K562 (cell line): ENCODE data around the gene TRAPPC2B.

Experiments used
- MAFK ChIP-seq: IDR thresholded peaks from 2 replicates; pipeline ENCODE4 v1.6.1; 2011; ENCODE audit warnings: low read length, improper control_type of control experiment
- MYBL2 ChIP-seq, 2 experiments: fragments of 450-650 bp in 1 of 2; sonication (generic) in 1 of 2; formaldehyde crosslinking in 1 of 2; IDR thresholded peaks; 2 replicates each; pipeline versions ENCODE4 v1.6.1 to v1.8.1; 2017 to 2022; ENCODE audit warnings: borderline replicate concordance in 1 of 2, inconsistent platforms in 1 of 2, low read depth in 1 of 2, mild to moderate bottlenecking in 1 of 2, missing genetic modification reagents in 1 of 2, moderate library complexity in 1 of 2
- MYC ChIP-seq, 2 experiments: fragments of 250-450 bp in 1 of 2; sonication (Bioruptor Pico) in 1 of 2; IDR thresholded peaks; 2 replicates each; pipeline versions ENCODE4 v1.5.1 to v1.6.1; 2012 to 2021; ENCODE audit warnings: low read depth in 2 of 2, borderline replicate concordance in 1 of 2, improper control_type of control experiment in 1 of 2, low read length in 1 of 2, mild to moderate bottlenecking in 1 of 2, moderate library complexity in 1 of 2
- NCOA1 ChIP-seq: fragments of 450-650 bp; IDR thresholded peaks from 2 replicates; pipeline ENCODE4 v1.6.1; 2016; ENCODE audit warnings: low read depth
- SNIP1 ChIP-seq: fragments of 450-650 bp; IDR thresholded peaks from 2 replicates; pipeline ENCODE4 v1.7.1; 2017; ENCODE audit warnings: low read depth, mild to moderate bottlenecking
- TAF1 ChIP-seq: IDR thresholded peaks from 2 replicates; pipeline ENCODE4 v1.6.1; 2011; ENCODE audit warnings: mild to moderate bottlenecking, low read length, moderate library complexity; ENCODE audit not compliant: insufficient read depth, control insufficient read depth, severe bottlenecking; ENCODE audit errors: extremely low read depth
- TF ChIP-seq, protein P1 (sequence below), 3 experiments: IDR thresholded peaks in 2 of 3; conservative IDR thresholded peaks in 1 of 3; 2 replicates each; pipeline ENCODE4 v1.5.1; 2011 to 2012; ENCODE audit warnings: low read length in 3 of 3, mild to moderate bottlenecking in 3 of 3, control low read depth in 2 of 3, improper control_type of control experiment in 1 of 3, inconsistent platforms in 1 of 3, low read depth in 1 of 3, mixed read lengths in 1 of 3, moderate library complexity in 1 of 3; ENCODE audit not compliant: insufficient read depth in 2 of 3

DNA sequence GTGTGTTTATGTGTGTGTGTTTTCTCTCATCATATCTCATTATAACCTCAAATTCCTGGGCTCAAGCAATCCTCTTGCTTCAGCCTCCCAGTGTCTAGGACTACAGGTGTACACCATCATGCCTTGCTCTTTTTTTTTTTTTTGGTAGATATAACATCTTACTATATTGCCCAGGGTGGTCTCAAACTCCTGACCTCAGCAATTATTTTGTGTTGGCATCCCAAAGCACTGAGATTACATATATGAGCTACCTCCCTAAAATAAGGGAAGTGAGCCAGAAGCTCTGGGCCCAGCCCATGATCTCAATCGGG lies 43.5 kb upstream of the TRAPPC2B start:
- TF ChIP-seq NCOA1 = no peak
- TF ChIP-seq MAFK = peak; percentile 18; the same call in 1 of the 2 replicates
- no peak for TF ChIP-seq SNIP1
- TF ChIP-seq MYC (IDR thresholded peaks at IDR 0.05; ENCODE audit: low read depth, low read length) = no peak
- TF ChIP-seq MYC (CRISPR knock-in tag; IDR thresholded peaks at IDR 0.05; ENCODE audit: borderline replicate concordance, low read depth) = no peak
- TF ChIP-seq, protein P1, sequence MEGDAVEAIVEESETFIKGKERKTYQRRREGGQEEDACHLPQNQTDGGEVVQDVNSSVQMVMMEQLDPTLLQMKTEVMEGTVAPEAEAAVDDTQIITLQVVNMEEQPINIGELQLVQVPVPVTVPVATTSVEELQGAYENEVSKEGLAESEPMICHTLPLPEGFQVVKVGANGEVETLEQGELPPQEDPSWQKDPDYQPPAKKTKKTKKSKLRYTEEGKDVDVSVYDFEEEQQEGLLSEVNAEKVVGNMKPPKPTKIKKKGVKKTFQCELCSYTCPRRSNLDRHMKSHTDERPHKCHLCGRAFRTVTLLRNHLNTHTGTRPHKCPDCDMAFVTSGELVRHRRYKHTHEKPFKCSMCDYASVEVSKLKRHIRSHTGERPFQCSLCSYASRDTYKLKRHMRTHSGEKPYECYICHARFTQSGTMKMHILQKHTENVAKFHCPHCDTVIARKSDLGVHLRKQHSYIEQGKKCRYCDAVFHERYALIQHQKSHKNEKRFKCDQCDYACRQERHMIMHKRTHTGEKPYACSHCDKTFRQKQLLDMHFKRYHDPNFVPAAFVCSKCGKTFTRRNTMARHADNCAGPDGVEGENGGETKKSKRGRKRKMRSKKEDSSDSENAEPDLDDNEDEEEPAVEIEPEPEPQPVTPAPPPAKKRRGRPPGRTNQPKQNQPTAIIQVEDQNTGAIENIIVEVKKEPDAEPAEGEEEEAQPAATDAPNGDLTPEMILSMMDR (IDR thresholded peaks at IDR 0.05 in 2 of 3, conservative IDR thresholded peaks at IDR 0.05 in 1 of 3; ENCODE audit: insufficient read depth in 2 of 3, low read depth in 1 of 3, low read length in 3 of 3) = no peak
- TF ChIP-seq MYBL2 (IDR thresholded peaks at IDR 0.05; ENCODE audit: low read depth) = no peak
- no peak for TF ChIP-seq MYBL2 (CRISPR knock-in tag; IDR thresholded peaks at IDR 0.05; ENCODE audit: borderline replicate concordance)
- TF ChIP-seq TAF1 = no peak
